ENCODE data around the gene PALD1. TPM values are rescaled to one million over a fixed set of nuclear protein-coding genes. Genes with fewer than 3 reads are reported as not detected.

Gene PALD1
- total RNA-seq, 1 donor: not detected

DNA sequence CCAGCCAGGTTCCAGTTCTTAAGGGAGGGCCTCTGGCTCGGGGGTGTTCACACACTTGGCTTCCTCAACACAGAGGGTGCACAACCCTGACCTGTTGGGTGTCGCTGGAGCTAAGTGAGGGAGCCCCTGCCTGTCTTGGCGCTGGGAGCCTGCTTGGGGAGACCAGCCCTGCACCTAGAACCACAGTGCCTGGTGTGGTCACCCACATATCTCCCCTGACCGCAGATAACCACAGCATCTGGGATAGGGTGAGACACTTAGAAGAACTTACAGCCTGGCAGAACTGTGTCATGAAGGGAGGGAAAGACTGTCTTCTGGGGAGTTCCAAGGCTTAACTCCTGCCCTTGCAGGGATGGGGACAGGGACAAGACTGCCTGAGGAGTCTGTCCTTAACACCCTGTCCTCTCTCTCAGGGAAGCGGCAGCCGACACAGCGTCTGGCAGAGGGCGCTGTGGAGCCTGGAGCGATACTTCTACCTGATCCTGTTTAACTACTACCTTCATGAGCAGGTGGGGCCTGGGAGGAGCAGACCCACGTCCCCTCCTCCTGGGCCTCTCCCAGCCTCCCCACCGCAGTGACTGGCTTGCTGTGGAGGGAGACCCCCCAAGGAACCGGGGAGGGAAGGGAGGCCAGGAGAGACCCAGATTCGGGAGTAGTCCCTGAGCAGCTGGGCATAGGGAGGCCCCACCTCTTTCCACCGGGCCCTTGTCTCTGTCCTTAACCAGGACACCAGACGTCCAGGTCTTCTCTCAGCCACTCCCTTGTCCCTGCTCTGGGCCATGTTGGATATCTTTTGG is 59.0 kb downstream of the PALD1 start:
- TF ChIP-seq, protein P1, sequence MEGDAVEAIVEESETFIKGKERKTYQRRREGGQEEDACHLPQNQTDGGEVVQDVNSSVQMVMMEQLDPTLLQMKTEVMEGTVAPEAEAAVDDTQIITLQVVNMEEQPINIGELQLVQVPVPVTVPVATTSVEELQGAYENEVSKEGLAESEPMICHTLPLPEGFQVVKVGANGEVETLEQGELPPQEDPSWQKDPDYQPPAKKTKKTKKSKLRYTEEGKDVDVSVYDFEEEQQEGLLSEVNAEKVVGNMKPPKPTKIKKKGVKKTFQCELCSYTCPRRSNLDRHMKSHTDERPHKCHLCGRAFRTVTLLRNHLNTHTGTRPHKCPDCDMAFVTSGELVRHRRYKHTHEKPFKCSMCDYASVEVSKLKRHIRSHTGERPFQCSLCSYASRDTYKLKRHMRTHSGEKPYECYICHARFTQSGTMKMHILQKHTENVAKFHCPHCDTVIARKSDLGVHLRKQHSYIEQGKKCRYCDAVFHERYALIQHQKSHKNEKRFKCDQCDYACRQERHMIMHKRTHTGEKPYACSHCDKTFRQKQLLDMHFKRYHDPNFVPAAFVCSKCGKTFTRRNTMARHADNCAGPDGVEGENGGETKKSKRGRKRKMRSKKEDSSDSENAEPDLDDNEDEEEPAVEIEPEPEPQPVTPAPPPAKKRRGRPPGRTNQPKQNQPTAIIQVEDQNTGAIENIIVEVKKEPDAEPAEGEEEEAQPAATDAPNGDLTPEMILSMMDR (IDR thresholded peaks at IDR 0.05; ENCODE audit: insufficient read depth, low read depth, low read length): peak; percentile 40
- no peak for DNase-seq (ENCODE audit: low read depth)
- H3K4me3 ChIP-seq (ENCODE audit: low read depth, low read length): no peak overlapping the region

DNA sequence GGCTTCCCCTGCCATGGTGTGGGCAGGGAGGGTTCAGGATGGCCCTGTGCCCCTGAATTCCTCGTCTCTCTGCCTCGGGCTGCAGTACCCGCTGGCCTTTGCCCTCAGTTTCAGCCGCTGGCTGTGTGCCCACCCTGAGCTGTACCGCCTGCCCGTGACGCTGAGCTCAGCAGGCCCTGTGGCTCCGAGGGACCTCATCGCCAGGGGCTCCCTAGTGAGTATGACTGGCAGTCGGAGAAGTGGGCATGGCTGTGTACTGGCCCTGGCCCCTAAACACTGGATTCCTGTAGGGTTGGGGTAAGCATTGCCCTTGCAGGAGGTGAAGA is 59.6 kb downstream of the PALD1 start:
- no peak overlapping the region for H3K4me3 ChIP-seq (ENCODE audit: low read depth, low read length)
- no peak for DNase-seq (ENCODE audit: low read depth)
- TF ChIP-seq, protein P1 (IDR thresholded peaks at IDR 0.05; ENCODE audit: insufficient read depth, low read depth, low read length): no peak

DNA sequence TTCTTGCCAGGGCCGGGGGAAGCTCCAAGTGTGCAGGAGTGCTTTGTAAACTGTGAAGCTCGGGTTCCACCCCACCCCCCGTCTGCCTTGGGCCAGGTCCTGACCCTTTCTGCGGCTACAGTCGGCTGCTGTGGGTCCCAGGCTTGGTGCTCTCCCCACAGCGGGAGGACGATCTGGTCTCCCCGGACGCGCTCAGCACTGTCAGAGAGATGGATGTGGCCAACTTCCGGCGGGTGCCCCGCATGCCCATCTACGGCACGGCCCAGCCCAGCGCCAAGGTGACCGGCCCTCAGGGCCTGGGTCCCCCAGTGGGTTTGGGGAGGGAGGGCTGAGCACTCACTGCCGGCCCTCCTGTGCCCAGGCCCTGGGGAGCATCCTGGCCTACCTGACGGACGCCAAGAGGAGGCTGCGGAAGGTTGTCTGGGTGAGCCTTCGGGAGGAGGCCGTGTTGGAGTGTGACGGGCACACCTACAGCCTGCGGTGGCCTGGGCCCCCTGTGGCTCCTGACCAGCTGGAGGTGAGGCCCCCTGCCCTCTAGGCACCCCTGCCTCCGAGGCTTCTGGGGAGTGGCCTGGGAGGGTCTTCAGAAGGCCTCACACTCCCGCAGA is 60.3 kb downstream of the PALD1 start:
- TF ChIP-seq, protein P1 (IDR thresholded peaks at IDR 0.05; ENCODE audit: insufficient read depth, low read depth, low read length): no peak
- H3K4me3 ChIP-seq (ENCODE audit: low read depth, low read length): no peak overlapping the region
- no peak for DNase-seq (ENCODE audit: low read depth)

DNA sequence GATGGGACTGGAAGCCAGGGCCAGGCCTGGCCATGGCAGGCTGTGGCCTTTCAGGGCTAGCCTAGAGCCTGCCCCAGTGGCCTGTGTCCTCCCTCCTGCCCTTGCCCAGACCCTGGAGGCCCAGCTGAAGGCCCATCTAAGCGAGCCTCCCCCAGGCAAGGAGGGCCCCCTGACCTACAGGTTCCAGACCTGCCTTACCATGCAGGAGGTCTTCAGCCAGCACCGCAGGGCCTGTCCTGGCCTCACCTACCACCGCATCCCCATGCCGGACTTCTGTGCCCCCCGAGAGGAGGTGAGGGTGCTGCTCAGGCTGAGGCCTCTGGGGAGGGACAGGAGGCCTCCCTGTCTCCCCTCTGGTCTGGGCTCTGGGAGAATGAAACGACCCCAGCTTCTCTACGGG is 60.9 kb downstream of the PALD1 start:
- no peak overlapping the region for H3K4me3 ChIP-seq (ENCODE audit: low read depth, low read length)
- no peak for DNase-seq (ENCODE audit: low read depth)
- TF ChIP-seq, protein P1 (IDR thresholded peaks at IDR 0.05; ENCODE audit: insufficient read depth, low read depth, low read length): no peak

DNA sequence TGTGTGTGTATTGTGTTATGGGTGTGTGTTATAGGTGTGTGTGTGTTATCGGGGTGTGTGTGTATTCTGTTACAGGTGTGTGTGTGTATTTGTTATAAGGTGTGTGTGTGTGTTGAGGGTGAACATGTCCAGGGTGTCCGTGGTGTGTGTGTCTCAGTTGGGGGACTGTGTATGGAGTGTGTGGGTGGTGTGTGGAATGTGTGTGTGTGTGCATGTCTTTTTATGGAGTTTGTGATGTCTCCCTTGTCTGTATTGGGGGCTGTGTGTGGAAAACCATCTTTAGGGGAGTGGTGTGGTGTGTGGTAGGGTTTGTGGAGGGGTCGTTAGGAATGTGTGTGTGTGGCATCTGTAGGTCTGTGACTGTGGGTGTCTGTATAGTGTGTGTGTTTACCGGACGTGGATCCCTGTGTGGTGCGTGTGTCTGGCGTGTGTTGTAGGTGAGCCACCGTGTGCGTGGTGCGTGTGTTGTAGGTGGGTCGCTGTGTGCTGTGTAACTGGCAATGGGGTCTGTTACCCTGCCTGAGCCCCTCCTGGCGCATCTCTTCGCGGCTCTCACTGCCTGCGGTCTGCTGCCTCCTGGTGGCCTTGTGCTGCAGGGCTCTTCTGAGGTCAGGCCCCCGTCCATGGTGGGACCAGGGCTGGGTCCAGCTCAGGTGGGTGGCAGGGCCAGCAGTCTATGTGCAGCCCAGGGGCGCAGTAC is 61.7 kb downstream of the PALD1 start:
- no peak overlapping the region for H3K4me3 ChIP-seq (ENCODE audit: low read depth, low read length)
- TF ChIP-seq, protein P1 (IDR thresholded peaks at IDR 0.05; ENCODE audit: insufficient read depth, low read depth, low read length): peak; percentile 72
- DNase-seq (ENCODE audit: low read depth): peak; percentile 21

DNA sequence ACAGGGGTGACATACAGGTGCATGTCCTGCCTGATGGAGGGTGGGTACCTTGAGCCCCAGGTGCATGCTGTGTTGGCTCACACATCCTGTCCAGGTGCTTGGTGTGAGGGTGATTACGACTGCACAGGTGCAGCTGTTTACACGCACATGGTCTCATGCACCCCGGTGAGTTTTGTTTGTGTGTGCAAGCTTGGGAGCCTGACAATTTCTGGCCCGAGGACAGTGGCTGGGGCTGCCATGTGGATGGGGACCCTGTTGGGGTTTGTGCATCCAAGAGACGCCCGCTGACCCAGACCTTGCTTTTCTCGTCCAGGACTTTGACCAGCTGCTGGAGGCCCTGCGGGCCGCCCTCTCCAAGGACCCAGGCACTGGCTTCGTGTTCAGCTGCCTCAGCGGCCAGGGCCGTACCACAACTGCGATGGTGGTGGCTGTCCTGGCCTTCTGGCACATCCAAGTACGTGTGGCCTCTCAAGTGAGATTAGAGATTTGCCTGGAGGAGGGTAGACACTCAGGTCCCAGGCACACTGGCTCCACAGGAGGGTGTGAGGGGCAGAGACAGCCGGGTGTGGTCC is 62.3 kb downstream of the PALD1 start:
- TF ChIP-seq, protein P1 (IDR thresholded peaks at IDR 0.05; ENCODE audit: insufficient read depth, low read depth, low read length): no peak

More for the DNA sequence above, 62.3 kb downstream of the PALD1 start:
- no peak overlapping the region for H3K4me3 ChIP-seq (ENCODE audit: low read depth, low read length)
- no peak for DNase-seq (ENCODE audit: low read depth)
